BJ (cell line): ENCODE measurements around the gene GSTT4. TPM values are rescaled to one million over a fixed set of nuclear protein-coding genes. Genes with fewer than 3 reads are reported as not detected.
A peak's percentile ranks its signal among the peaks of the same experiment; 100 is the strongest.

ENCODE experiments used
- CTCF ChIA-PET: fragments of 350-600 bp; formaldehyde crosslinking; extraction: SDS; loops from one replicate; lab custom pipeline; 2021; ENCODE audit warnings: antibody characterized with exemption, inconsistent platforms; lab: Yijun Ruan, JAX
- POLR2A ChIA-PET: fragments of 300-600 bp; sonication (Branson Sonifier 250); formaldehyde crosslinking; extraction: SDS; loops from one replicate; lab custom pipeline; 2021; ENCODE audit warnings: antibody characterized with exemption; lab: Charles Lee
- DNase-seq: peaks from one replicate; pipeline ENCODE4 v3.0.0-alpha.2; 2011; ENCODE audit warnings: low read depth
- H3K27me3 ChIP-seq: 2 replicates; pipeline ENCODE4 v1.6.0; 2011; ENCODE audit warnings: low read length; ENCODE audit not compliant: control insufficient read depth, insufficient read depth
- H3K36me3 ChIP-seq: 2 replicates; pipeline ENCODE4 v1.5.1; 2011; ENCODE audit warnings: low read length; ENCODE audit not compliant: control insufficient read depth, insufficient read depth
- H3K4me3 ChIP-seq: 2 replicates; pipeline ENCODE4 v1.5.1; 2011; ENCODE audit warnings: low read depth, mild to moderate bottlenecking, control low read depth, low read length
- polyA plus RNA-seq: library from polyadenylated mRNA; depleted of rRNA; stranded (reverse); fragments of >200 nt; gene quantifications from 2 replicates; pipeline ENCODE4 v1.2.3, GENCODE V29; 2011
- TF ChIP-seq, protein P1 (sequence below): IDR thresholded peaks from 2 replicates; pipeline ENCODE4 v1.5.1; 2011; ENCODE audit warnings: low read depth, mild to moderate bottlenecking, control low read depth, inconsistent platforms, low read length, moderate library complexity; ENCODE audit not compliant: insufficient read depth

Gene GSTT4
- polyA plus RNA-seq, 1 experiment, result not detected

DNA sequence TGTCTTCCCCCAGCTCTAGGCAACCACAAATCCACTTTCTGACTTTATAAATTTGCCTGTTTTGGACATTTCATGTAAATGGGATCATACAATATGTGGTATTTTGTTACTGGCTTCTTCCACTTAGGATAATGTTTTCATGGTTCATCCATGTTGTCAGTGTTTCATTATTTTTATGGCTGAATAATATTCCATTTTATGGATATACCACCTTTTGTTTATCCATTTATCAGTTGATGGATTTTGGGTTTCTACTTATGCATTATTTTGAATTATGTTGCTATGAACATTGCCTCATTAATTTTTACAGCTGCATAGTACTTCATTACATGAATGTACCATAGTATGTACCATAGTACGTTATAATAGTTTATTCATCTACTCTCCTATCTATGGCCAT lies 10.9 kb upstream of the GSTT4 start:
- H3K36me3 ChIP-seq, result no peaks in the 10 kb centered on the region
- no peaks in the 10 kb centered on the region for H3K27me3 ChIP-seq
- no peak for DNase-seq
- TF ChIP-seq, protein P1, sequence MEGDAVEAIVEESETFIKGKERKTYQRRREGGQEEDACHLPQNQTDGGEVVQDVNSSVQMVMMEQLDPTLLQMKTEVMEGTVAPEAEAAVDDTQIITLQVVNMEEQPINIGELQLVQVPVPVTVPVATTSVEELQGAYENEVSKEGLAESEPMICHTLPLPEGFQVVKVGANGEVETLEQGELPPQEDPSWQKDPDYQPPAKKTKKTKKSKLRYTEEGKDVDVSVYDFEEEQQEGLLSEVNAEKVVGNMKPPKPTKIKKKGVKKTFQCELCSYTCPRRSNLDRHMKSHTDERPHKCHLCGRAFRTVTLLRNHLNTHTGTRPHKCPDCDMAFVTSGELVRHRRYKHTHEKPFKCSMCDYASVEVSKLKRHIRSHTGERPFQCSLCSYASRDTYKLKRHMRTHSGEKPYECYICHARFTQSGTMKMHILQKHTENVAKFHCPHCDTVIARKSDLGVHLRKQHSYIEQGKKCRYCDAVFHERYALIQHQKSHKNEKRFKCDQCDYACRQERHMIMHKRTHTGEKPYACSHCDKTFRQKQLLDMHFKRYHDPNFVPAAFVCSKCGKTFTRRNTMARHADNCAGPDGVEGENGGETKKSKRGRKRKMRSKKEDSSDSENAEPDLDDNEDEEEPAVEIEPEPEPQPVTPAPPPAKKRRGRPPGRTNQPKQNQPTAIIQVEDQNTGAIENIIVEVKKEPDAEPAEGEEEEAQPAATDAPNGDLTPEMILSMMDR, result no peak
- CTCF ChIA-PET, result no interaction called here
- POLR2A ChIA-PET, result no interaction called here
- H3K4me3 ChIP-seq, result no peak overlapping the region

DNA sequence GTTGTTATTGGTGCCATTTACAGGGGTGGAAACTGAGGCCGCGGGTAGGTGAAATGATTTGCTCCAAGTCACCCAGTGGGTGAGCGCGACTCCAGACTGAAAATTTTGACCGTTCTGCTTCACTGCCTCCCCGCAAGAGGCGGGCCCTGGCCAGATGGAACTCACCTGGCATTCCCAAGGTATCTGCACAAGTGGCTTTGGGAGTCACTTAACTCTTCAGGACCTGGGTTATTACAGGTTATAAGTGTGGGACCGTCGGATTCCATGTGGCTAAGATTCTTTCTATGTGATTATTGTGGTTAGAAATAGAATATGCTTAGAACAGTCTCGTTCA lies 6.4 kb upstream of the GSTT4 start:
- Histone ChIP-seq H3K27me3 (no peaks in the 10 kb centered on the region), H3K4me3 (peak overlapping the region; percentile 90), H3K36me3 (no peaks in the 10 kb centered on the region)
- TF ChIP-seq, protein P1, result no peak
- ChIA-PET CTCF (interaction anchor here (1.5 kb wide), 1 partner anchor 14 kb away, joined by 4 read pairs; no protein-coding TSS in a partner anchor), POLR2A (no interaction called here)
- DNase-seq, result no peak

DNA sequence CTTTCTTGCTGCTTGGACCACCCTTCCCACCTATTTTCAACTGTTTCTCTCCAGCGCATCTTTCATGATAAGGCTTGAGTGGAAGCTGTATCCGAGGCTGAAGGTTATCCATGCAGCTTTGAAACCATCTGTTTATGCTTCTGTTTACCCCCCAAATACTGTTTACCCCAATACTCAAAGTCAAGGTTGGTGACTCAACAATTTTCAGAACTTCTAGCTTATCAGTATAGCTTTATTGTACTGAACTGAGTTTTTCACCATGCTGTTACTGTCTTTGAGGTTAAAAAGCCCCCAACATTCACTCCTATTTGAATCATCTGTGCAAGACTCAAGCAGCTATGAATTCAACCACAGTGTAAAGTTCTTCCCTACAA lies 4.8 kb upstream of the GSTT4 start:
- no peak overlapping the region for H3K4me3 ChIP-seq
- TF ChIP-seq, protein P1, result no peak
- no peaks in the 10 kb centered on the region for H3K36me3 ChIP-seq
- H3K27me3 ChIP-seq, result no peaks in the 10 kb centered on the region
- DNase-seq, result no peak
- ChIA-PET POLR2A (no interaction called here), CTCF (interaction anchor here (0.8 kb wide), 1 partner anchor 147 kb away, joined by 4 read pairs; no protein-coding TSS in a partner anchor)

DNA sequence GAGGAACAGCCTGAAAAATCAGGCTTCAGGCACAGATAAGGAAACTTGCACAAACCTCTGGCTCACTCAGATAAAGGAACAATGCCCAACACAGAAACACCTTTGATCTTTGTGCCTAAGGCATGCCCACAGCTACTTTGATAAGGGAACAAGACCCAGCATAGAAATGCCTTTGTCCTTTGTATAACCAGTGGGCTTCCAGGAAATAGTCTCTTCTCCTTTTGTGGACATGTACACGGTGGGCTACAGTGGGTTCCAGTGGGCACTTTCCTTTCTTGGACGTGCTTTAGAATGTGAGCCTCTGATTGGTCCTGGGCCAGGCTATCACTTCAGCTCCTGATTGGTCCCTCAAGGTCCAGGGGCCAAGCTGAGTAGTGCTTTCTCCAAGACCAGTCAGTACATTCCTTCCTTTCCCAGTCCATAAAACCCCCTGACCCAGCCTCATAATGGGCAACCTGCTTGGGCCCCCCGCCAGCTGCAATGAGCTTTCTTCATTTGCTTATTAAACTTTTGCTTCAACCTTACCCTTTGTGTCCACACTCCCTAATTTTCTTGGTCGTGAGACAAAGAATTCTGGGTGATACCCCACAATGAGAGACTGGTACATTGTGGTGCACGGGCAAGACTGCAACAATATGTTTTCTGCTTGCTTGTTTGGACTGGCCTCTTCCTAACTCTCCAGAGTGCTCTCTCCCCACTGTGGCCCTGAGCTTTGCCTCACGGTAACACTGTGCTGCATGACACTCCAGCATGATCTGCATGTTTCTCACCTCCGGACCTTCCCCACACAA lies 4.2 kb upstream of the GSTT4 start:
- no peak for DNase-seq
- Histone ChIP-seq H3K4me3 (no peak overlapping the region), H3K27me3 (no peaks in the 10 kb centered on the region), H3K36me3 (no peaks in the 10 kb centered on the region)
- ChIA-PET CTCF (no interaction called here), POLR2A (no interaction called here)
- TF ChIP-seq, protein P1, result no peak

GRCh38 chr22:24008381-24009226 lies 3.4 kb upstream of the GSTT4 start:
- ChIA-PET POLR2A (no interaction called here), CTCF (no interaction called here)
- TF ChIP-seq, protein P1, result no peak
- no peak for DNase-seq
- Histone ChIP-seq H3K27me3 (peaks cover 3% of the 10 kb centered on the region; the same call in 1 of the 2 replicates), H3K4me3 (no peak overlapping the region), H3K36me3 (no peaks in the 10 kb centered on the region)
